GM12873 (cell line): Measurements from ENCODE around the gene RUNDC3A.

Experiments
- CTCF ChIP-seq: IDR thresholded peaks from 2 replicates; pipeline ENCODE4 v1.5.1; 2012; ENCODE audit warnings: low read depth, mild to moderate bottlenecking, moderate library complexity, low read length, control low read depth; ENCODE audit not compliant: insufficient read depth; ENCODE audit errors: missing control alignments

Gene RUNDC3A

GRCh38 chr17:44267818-44268490, 40.4 kb upstream of the RUNDC3A start, which contains the start of gene SLC4A1:
TSS of gene SLC4A1 (minus strand) at chr17:44268135. CDS start at chr17:44262866, 5,269 bp downstream.
- TF ChIP-seq CTCF, result no peak

GRCh38 chr17:44268709-44269534, 39.5 kb upstream of the RUNDC3A start:
- no peak for TF ChIP-seq CTCF

GRCh38 chr17:44269535-44270240, 38.7 kb upstream of the RUNDC3A start:
- no peak for TF ChIP-seq CTCF

GRCh38 chr17:44272321-44272951, 36.0 kb upstream of the RUNDC3A start:
- TF ChIP-seq CTCF, result no peak

GRCh38 chr17:44272954-44273353, 35.4 kb upstream of the RUNDC3A start:
- no peak for TF ChIP-seq CTCF

- no peak for TF ChIP-seq CTCF
Measured at GRCh38 chr17:44273607-44274006, 34.8 kb upstream of the RUNDC3A start.

GRCh38 chr17:44277976-44278375, 30.4 kb upstream of the RUNDC3A start:
- TF ChIP-seq CTCF, result no peak
